ENCODE measurements around the gene SMC2. TPM values are rescaled to one million over a fixed set of nuclear protein-coding genes. Genes with fewer than 3 reads are reported as not detected.

Gene SMC2
- total RNA-seq, 1 donor from 2014 or later, result 19.7 TPM

DNA sequence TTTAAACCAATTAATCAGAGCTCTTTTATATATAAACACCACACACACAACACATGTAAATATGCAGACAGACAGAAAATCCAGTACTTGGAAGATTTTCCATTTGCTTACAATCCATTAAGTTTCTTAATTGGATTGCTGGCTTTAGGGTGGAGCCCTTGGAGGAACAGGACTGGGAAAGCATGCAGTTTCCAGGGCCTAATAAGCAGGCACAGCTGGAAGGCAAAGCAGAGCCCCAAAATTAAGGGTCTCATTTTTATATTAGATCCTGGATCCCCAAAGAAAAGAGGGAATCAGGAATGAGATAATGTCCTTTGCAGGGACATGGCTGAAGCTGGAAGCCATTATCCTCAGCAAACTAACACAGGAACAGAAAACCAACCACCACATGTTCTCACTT lies 13.1 kb upstream of the SMC2 start:
- peaks cover 11% of the 10 kb centered on the region for H3K9me3 Mint-ChIP-seq (ENCODE audit: unreplicated experiment)
- H3K4me3 Mint-ChIP-seq (ENCODE audit: unreplicated experiment), result no peak overlapping the region
- DNase-seq (ENCODE audit: low spot score), result no peak
- H3K36me3 Mint-ChIP-seq (ENCODE audit: low read depth, unreplicated experiment), result no peaks in the 10 kb centered on the region
- H3K4me1 Mint-ChIP-seq (ENCODE audit: unreplicated experiment), result no peaks in the 10 kb centered on the region
- H3K27me3 Mint-ChIP-seq (ENCODE audit: unreplicated experiment), result peaks cover 1% of the 10 kb centered on the region
- TF ChIP-seq, protein P1, sequence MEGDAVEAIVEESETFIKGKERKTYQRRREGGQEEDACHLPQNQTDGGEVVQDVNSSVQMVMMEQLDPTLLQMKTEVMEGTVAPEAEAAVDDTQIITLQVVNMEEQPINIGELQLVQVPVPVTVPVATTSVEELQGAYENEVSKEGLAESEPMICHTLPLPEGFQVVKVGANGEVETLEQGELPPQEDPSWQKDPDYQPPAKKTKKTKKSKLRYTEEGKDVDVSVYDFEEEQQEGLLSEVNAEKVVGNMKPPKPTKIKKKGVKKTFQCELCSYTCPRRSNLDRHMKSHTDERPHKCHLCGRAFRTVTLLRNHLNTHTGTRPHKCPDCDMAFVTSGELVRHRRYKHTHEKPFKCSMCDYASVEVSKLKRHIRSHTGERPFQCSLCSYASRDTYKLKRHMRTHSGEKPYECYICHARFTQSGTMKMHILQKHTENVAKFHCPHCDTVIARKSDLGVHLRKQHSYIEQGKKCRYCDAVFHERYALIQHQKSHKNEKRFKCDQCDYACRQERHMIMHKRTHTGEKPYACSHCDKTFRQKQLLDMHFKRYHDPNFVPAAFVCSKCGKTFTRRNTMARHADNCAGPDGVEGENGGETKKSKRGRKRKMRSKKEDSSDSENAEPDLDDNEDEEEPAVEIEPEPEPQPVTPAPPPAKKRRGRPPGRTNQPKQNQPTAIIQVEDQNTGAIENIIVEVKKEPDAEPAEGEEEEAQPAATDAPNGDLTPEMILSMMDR (IDR thresholded peaks at IDR 0.05; ENCODE audit: unreplicated experiment), result no peak
- H3K27ac Mint-ChIP-seq (ENCODE audit: unreplicated experiment), result no peak overlapping the region

- Mint-ChIP-seq H3K4me1 (ENCODE audit: unreplicated experiment) (no peaks in the 10 kb centered on the region), H3K36me3 (ENCODE audit: low read depth, unreplicated experiment) (no peaks in the 10 kb centered on the region), H3K4me3 (ENCODE audit: unreplicated experiment) (no peak overlapping the region), H3K27ac (ENCODE audit: unreplicated experiment) (no peak overlapping the region), H3K9me3 (ENCODE audit: unreplicated experiment) (peaks cover 5% of the 10 kb centered on the region), H3K27me3 (ENCODE audit: unreplicated experiment) (peaks cover 1% of the 10 kb centered on the region)
- TF ChIP-seq, protein P1 (IDR thresholded peaks at IDR 0.05; ENCODE audit: unreplicated experiment), result no peak
- no peak for DNase-seq (ENCODE audit: low spot score)
Observed at GRCh38 chr9:104082168-104082567, 11.9 kb upstream of the SMC2 start.

GRCh38 chr9:104085525-104085924 lies 8.6 kb upstream of the SMC2 start:
- Mint-ChIP-seq H3K36me3 (ENCODE audit: low read depth, unreplicated experiment) (no peaks in the 10 kb centered on the region), H3K4me3 (ENCODE audit: unreplicated experiment) (no peak overlapping the region), H3K27ac (ENCODE audit: unreplicated experiment) (no peak overlapping the region), H3K9me3 (ENCODE audit: unreplicated experiment) (peaks cover 5% of the 10 kb centered on the region), H3K27me3 (ENCODE audit: unreplicated experiment) (peaks cover 1% of the 10 kb centered on the region), H3K4me1 (ENCODE audit: unreplicated experiment) (peaks cover 1% of the 10 kb centered on the region)
- TF ChIP-seq, protein P1 (IDR thresholded peaks at IDR 0.05; ENCODE audit: unreplicated experiment), result no peak
- DNase-seq (ENCODE audit: low spot score), result no peak

DNA sequence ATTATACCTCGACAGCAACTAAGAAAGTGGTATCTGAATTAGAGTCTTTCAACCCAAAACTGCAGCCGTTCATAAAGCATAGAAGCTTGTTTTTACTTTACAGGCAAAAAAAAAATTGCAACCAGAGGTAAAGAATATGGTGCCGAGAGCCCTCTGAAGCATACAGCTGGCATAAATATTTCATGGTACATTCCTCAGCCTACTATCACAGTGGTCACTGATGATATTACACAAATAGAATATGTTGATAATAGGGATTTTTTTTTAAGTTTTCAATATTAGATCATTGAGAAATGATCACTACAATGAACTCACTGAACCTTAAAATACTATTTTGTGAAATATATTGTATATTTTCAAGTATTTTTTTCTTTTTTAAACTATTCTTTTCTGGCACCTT lies 6.2 kb upstream of the SMC2 start:
- no peak for DNase-seq (ENCODE audit: low spot score)
- Mint-ChIP-seq H3K9me3 (ENCODE audit: unreplicated experiment) (peaks cover 5% of the 10 kb centered on the region), H3K4me3 (ENCODE audit: unreplicated experiment) (no peak overlapping the region), H3K4me1 (ENCODE audit: unreplicated experiment) (peaks cover 8% of the 10 kb centered on the region), H3K36me3 (ENCODE audit: low read depth, unreplicated experiment) (no peaks in the 10 kb centered on the region), H3K27me3 (ENCODE audit: unreplicated experiment) (peaks cover 1% of the 10 kb centered on the region), H3K27ac (ENCODE audit: unreplicated experiment) (no peak overlapping the region)
- TF ChIP-seq, protein P1 (IDR thresholded peaks at IDR 0.05; ENCODE audit: unreplicated experiment), result no peak

DNA sequence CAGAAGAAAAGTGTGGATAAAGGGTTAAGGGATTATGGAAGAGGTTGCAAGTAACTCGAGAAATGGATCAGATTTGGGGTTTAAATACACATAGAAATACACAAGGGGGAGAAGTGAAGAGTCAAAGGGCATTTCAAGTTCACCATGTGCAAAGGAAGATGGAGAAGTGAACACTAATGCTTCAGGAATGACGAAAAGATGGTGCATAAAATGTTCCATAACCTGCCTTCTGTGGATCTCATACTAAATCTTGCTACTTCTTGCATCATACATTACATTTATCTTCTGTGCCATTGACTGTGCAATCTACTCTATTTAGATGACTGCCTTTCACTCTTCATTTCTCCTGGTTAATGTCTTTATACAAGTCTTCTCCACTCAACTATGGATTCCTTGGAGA lies 5.7 kb upstream of the SMC2 start:
- H3K4me3 Mint-ChIP-seq (ENCODE audit: unreplicated experiment), result no peak overlapping the region
- H3K36me3 Mint-ChIP-seq (ENCODE audit: low read depth, unreplicated experiment), result no peaks in the 10 kb centered on the region
- H3K27ac Mint-ChIP-seq (ENCODE audit: unreplicated experiment), result no peak overlapping the region
- H3K4me1 Mint-ChIP-seq (ENCODE audit: unreplicated experiment), result peaks cover 8% of the 10 kb centered on the region
- H3K9me3 Mint-ChIP-seq (ENCODE audit: unreplicated experiment), result peaks cover 2% of the 10 kb centered on the region
- peaks cover 1% of the 10 kb centered on the region for H3K27me3 Mint-ChIP-seq (ENCODE audit: unreplicated experiment)
- TF ChIP-seq, protein P1 (IDR thresholded peaks at IDR 0.05; ENCODE audit: unreplicated experiment), result no peak
- no peak for DNase-seq (ENCODE audit: low spot score)
